GM12891 (cell line): Measurements from ENCODE around the gene MATK.

ENCODE experiments used
- POLR2A ChIP-seq: IDR thresholded peaks from 2 replicates; pipeline ENCODE4 v1.6.1; 2011; ENCODE audit warnings: low read depth, low read length, control low read depth
- TAF1 ChIP-seq: IDR thresholded peaks from 2 replicates; pipeline ENCODE4 v1.6.1; 2011; ENCODE audit warnings: low read depth, low read length, control low read depth

GRCh38 chr19:3768015-3768747 is 18.0 kb downstream of the MATK start:
- TF ChIP-seq TAF1 (no peak), POLR2A (no peak)
